Osteoblast (primary cell): ENCODE measurements around the gene NKAIN4. TPM values are rescaled to one million over a fixed set of nuclear protein-coding genes. Genes with fewer than 3 reads are reported as not detected.

ENCODE experiments used
- DNase-seq: peaks from one replicate; pipeline ENCODE4 v3.0.0; 2011; ENCODE audit warnings: low spot score, mixed read lengths; ENCODE audit not compliant: insufficient read length; ENCODE audit errors: missing footprints
- H2AFZ ChIP-seq: 2 replicates; pipeline ENCODE4 v1.6.0; 2011; ENCODE audit warnings: mild to moderate bottlenecking, low read length
- H3K27ac ChIP-seq: 2 replicates; pipeline ENCODE4 v1.5.1; 2011; ENCODE audit warnings: mild to moderate bottlenecking, low read depth, low read length, moderate library complexity
- H3K27me3 ChIP-seq: 2 replicates; pipeline ENCODE4 v1.6.0; 2012; ENCODE audit warnings: mild to moderate bottlenecking, control low read depth, inconsistent platforms, low read length, moderate library complexity; ENCODE audit not compliant: insufficient read depth
- H3K36me3 ChIP-seq: 2 replicates; pipeline ENCODE4 v1.5.1; 2011; ENCODE audit warnings: mild to moderate bottlenecking, low read length, control low read depth, moderate library complexity; ENCODE audit not compliant: insufficient read depth
- H3K4me1 ChIP-seq: 2 replicates; pipeline ENCODE4 v1.5.1; 2011; ENCODE audit warnings: mild to moderate bottlenecking, low read length, control low read depth, moderate library complexity; ENCODE audit not compliant: insufficient read depth
- H3K4me2 ChIP-seq: 2 replicates; pipeline ENCODE4 v1.6.0; 2011; ENCODE audit warnings: mild to moderate bottlenecking, low read length; ENCODE audit not compliant: insufficient read depth
- H3K4me3 ChIP-seq: fragments of 200-600 bp; sonication (generic); 3 replicates; pipeline ENCODE4 v1.5.1; 2012; ENCODE audit warnings: mild to moderate bottlenecking, low read length, inconsistent platforms; ENCODE audit not compliant: insufficient read depth
- H3K79me2 ChIP-seq: 2 replicates; pipeline ENCODE4 v1.6.0; 2012; ENCODE audit warnings: mild to moderate bottlenecking, low read length, control low read depth, inconsistent platforms; ENCODE audit not compliant: insufficient read depth
- H3K9me3 ChIP-seq: 2 replicates; pipeline ENCODE4 v1.5.1; 2011; ENCODE audit warnings: low read depth, low read length, control low read depth
- H4K20me1 ChIP-seq: 2 replicates; pipeline ENCODE4 v1.6.0; 2012; ENCODE audit warnings: mild to moderate bottlenecking, low read length, control low read depth; ENCODE audit not compliant: insufficient read depth
- total RNA-seq: library from RNA; depleted of rRNA; stranded (reverse); fragments of >200 nt; gene quantifications from 2 replicates; pipeline ENCODE4 v1.2.3, GENCODE V29; 2012
- TF ChIP-seq, protein P1 (sequence below): IDR thresholded peaks from 2 replicates; pipeline ENCODE4 v1.5.1; 2011; ENCODE audit warnings: mild to moderate bottlenecking, low read depth, low read length, moderate library complexity; ENCODE audit errors: extremely low read depth

The NKAIN4 gene
- total RNA-seq, 1 donor: not detected

DNA sequence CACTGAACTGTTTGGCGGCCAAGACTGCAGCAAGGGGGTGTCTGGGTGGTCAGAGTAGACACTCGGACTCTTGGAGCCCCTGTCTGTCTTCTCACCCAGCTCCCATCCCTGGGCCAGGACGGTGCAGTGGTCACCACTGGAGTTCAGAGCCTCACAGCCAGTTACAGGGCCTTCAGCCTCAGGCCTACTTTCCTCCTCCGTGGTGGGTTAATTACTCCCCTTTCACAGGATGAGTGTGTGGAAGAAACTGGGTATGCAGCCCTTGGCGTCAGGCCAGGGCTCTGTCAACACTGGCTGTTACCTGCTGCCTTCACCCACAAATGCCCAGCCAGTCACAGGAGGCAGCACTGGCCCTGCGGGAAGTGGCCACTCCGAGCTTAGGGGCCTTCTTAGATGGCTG, 36.6 kb downstream of the NKAIN4 start:
- H4K20me1 ChIP-seq: peaks cover 24% of the 10 kb centered on the region
- H3K27me3 ChIP-seq: peaks cover 8% of the 10 kb centered on the region
- peak; percentile 58 for DNase-seq
- no peaks in the 10 kb centered on the region for H3K9me3 ChIP-seq
- H3K36me3 ChIP-seq: peaks cover 23% of the 10 kb centered on the region
- TF ChIP-seq, protein P1, sequence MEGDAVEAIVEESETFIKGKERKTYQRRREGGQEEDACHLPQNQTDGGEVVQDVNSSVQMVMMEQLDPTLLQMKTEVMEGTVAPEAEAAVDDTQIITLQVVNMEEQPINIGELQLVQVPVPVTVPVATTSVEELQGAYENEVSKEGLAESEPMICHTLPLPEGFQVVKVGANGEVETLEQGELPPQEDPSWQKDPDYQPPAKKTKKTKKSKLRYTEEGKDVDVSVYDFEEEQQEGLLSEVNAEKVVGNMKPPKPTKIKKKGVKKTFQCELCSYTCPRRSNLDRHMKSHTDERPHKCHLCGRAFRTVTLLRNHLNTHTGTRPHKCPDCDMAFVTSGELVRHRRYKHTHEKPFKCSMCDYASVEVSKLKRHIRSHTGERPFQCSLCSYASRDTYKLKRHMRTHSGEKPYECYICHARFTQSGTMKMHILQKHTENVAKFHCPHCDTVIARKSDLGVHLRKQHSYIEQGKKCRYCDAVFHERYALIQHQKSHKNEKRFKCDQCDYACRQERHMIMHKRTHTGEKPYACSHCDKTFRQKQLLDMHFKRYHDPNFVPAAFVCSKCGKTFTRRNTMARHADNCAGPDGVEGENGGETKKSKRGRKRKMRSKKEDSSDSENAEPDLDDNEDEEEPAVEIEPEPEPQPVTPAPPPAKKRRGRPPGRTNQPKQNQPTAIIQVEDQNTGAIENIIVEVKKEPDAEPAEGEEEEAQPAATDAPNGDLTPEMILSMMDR: no peak
- H3K79me2 ChIP-seq: peaks cover 30% of the 10 kb centered on the region
- no peak overlapping the region for H3K4me2 ChIP-seq
- H2AFZ ChIP-seq: no peak overlapping the region
- H3K27ac ChIP-seq: no peak overlapping the region
- H3K4me3 ChIP-seq: no peak overlapping the region
- H3K4me1 ChIP-seq: peaks cover 16% of the 10 kb centered on the region

DNA sequence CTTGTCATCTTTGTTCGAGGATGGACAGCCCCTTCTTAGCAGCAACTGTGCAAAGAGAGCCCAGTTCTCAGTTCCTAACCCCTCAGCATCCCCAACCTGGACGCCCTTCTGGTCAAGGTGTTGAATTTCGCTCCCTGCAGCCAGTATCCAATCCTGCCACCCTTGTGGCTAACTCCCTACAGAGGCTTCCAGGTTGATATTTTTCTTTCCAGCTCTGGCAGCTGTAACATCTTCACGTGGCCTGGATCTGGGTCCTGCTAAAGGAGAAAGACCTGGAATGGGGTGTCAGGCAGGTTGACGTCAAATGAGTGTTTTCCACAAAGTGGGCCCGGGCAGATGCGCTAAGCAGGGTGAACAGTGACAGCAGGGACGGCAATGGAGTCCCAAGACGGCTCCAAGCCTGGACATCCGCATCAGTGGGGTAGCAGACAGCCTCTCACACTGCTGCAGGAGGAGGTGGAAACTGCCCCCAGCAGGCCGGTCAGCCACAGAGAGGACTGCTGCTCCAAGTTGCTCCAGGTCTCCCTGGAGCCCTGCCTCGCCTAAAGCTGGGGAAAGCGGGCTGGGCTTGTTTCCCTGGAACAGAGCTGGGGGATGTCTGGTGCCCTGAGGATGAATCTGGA, 37.3 kb downstream of the NKAIN4 start:
- Histone ChIP-seq H3K9me3 (no peaks in the 10 kb centered on the region), H2AFZ (peak overlapping the region; percentile 92), H3K36me3 (peaks cover 30% of the 10 kb centered on the region), H3K4me3 (peak overlapping the region; percentile 91), H4K20me1 (peaks cover 31% of the 10 kb centered on the region), H3K27ac (no peak overlapping the region), H3K79me2 (peaks cover 38% of the 10 kb centered on the region), H3K4me2 (peak overlapping the region; percentile 93), H3K27me3 (peaks cover 8% of the 10 kb centered on the region), H3K4me1 (peaks cover 21% of the 10 kb centered on the region)
- DNase-seq: peak; percentile 79
- TF ChIP-seq, protein P1: no peak

DNA sequence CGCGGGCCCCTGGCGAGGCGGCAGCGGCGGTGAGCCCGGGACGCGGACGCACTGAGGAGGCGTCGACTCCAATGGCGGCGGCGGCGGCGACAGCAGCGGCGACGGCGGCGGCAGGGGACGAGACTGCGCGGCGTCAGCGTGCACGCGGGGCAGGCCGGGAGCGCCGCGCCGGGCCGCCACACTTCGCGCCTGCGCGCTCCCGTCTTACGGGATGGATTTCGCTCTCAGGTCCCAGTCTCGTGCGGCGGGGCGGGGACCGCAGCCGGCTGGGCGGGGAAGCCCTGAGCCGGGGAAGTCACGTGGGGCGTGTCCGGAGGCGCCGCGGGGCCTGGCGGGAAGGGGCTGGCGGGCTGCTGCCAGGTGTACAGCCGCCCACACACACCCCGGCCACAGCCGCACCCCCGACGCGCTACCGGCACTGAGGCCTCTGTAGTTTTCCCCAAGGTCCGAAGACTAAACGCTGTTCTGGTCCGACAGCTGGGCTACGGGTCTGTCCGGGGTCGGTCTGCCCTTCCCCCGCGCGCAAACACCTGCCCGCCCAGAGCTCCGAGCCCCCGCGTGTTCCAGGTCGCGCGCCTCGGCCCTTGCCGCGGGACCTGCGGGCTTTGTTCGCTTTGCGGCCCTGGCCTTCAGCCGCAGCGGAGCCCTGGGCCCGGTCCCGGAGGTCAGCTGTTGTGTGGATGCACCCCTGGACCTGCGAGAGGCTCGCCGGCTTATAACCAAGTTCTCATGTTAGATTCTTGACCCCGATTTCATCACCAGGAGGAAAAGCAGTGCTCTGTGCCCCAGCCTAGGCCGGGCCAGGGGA, 38.0 kb downstream of the NKAIN4 start, which contains the start of gene YTHDF1:
YTHDF1 (minus strand) TSS at position 91 of the 808 bp plus-strand sequence. CDS start 239 bp downstream, outside the sequence.
- Histone ChIP-seq H3K27me3 (peaks cover 3% of the 10 kb centered on the region), H3K4me3 (peak within 1 kb of the TSS; percentile 91), H3K27ac (peak within 1 kb of the TSS; percentile 68), H4K20me1 (peaks cover 38% of the 10 kb centered on the region), H3K4me2 (peak within 1 kb of the TSS; percentile 93), H2AFZ (peak within 1 kb of the TSS; percentile 92), H3K36me3 (peaks cover 33% of the 10 kb centered on the region), H3K79me2 (peaks cover 45% of the 10 kb centered on the region), H3K9me3 (no peaks in the 10 kb centered on the region), H3K4me1 (peaks cover 21% of the 10 kb centered on the region)
- TF ChIP-seq, protein P1: no peak
- DNase-seq: peak; percentile 100
